A549 (cell line): ENCODE measurements around the gene FCRL4. TPM values are rescaled to one million over a fixed set of nuclear protein-coding genes. Genes with fewer than 3 reads are reported as not detected.

Experiments
- ATAC-seq, 2 experiments: fragments of 200-7000 bp in 1 of 2; fragments of >200 bp in 1 of 2; cut with Nextera tagmentation in 1 of 2; cut with Tn5 transposase in 1 of 2; 3 replicates each; pipeline versions ENCODE4 v1.8.0 to v1.9.1; 2018 to 2020; ENCODE audit warnings: mild to moderate bottlenecking in 1 of 2, moderate library complexity in 1 of 2
- CTCF ChIA-PET: fragments of 300-600 bp; sonication (Branson Sonifier 250); formaldehyde crosslinking; extraction: SDS; loops from one replicate; lab custom pipeline; 2021; ENCODE audit warnings: antibody characterized with exemption, inconsistent platforms; lab: Yijun Ruan, JAX
- POLR2A ChIA-PET: fragments of 350-600 bp; formaldehyde crosslinking; extraction: SDS; loops from one replicate; lab custom pipeline; 2021; ENCODE audit warnings: antibody characterized with exemption, inconsistent platforms; lab: Yijun Ruan, JAX
- DNase-seq, 2 experiments: peaks; one replicate each; pipeline versions ENCODE4 v3.0.0 to v3.0.0-alpha.2; 2011 to 2016; ENCODE audit warnings: low read depth in 1 of 2, low spot score in 1 of 2
- FAIRE-seq: peaks from 2 replicates; lab custom pipeline; 2011; peaks lifted over from hg19 to GRCh38; lab: Jason Lieb, UNC
- H3K27ac ChIP-seq, 2 experiments: fragments of >200 bp; sonication (Bioruptor Twin); formaldehyde crosslinking; 3 replicates each; pipeline ENCODE4 v1.5.1; 2016 to 2017
- H3K4me1 ChIP-seq: fragments of >200 bp; sonication (Bioruptor Twin); formaldehyde crosslinking; 3 replicates; pipeline ENCODE4 v1.6.1; 2016
- H3K4me2 ChIP-seq: fragments of >200 bp; sonication (Bioruptor Twin); formaldehyde crosslinking; 3 replicates; pipeline ENCODE4 v1.6.1; 2016
- H3K4me3 ChIP-seq: fragments of >200 bp; sonication (Bioruptor Twin); formaldehyde crosslinking; 3 replicates; pipeline ENCODE4 v1.5.1; 2016
- H3K9me3 ChIP-seq: fragments of >200 bp; sonication (Bioruptor Twin); formaldehyde crosslinking; 3 replicates; pipeline ENCODE4 v1.6.1; 2016
- BCL3 ChIP-seq: fragments of >200 bp; sonication (Bioruptor Twin); formaldehyde crosslinking; IDR thresholded peaks from 3 replicates; pipeline ENCODE4 v1.6.1; 2016
- CEBPB ChIP-seq, 2 experiments: fragments of >200 bp in 1 of 2; sonication (Bioruptor Twin) in 1 of 2; formaldehyde crosslinking in 1 of 2; IDR thresholded peaks; 2 replicates each; pipeline ENCODE4 v1.6.1; 2012 to 2016
- CHD4 ChIP-seq: fragments of 200-600 bp; sonication (generic); IDR thresholded peaks from 2 replicates; pipeline ENCODE4 v1.6.1; 2016; ENCODE audit warnings: antibody characterized with exemption, mild to moderate bottlenecking, borderline replicate concordance
- E2F6 ChIP-seq: IDR thresholded peaks from 2 replicates; pipeline ENCODE4 v1.6.1; 2012; ENCODE audit warnings: low read depth, borderline replicate concordance
- EHF ChIP-seq: fragments of 250-450 bp; sonication (Bioruptor Pico); IDR thresholded peaks from 2 replicates; pipeline ENCODE4 v1.5.0; 2020; ENCODE audit warnings: mild to moderate bottlenecking
- ELK1 ChIP-seq: fragments of 150-350 bp; IDR thresholded peaks from 2 replicates; pipeline ENCODE4 v1.6.1; 2014; ENCODE audit warnings: low read depth, mild to moderate bottlenecking, low read length
- ESRRA ChIP-seq: fragments of 150-350 bp; IDR thresholded peaks from 2 replicates; pipeline ENCODE4 v1.6.1; 2014; ENCODE audit warnings: mild to moderate bottlenecking, low read length, borderline replicate concordance
- FOSL2 ChIP-seq, 2 experiments: fragments of 450-650 bp in 1 of 2; fragments of >200 bp in 1 of 2; sonication (Bioruptor Twin) in 1 of 2; formaldehyde crosslinking; IDR thresholded peaks; 2 replicates each; pipeline versions ENCODE4 v1.5.0 to v1.6.1; 2016 to 2020; ENCODE audit warnings: mild to moderate bottlenecking in 1 of 2, moderate library complexity in 1 of 2
- GATA3 ChIP-seq: IDR thresholded peaks from 2 replicates; pipeline ENCODE4 v1.6.1; 2012; ENCODE audit warnings: borderline replicate concordance
- HOXB13 ChIP-seq: fragments of 250-450 bp; sonication (Bioruptor Pico); IDR thresholded peaks from 2 replicates; pipeline ENCODE4 v1.5.0; 2020; ENCODE audit warnings: low read depth, mild to moderate bottlenecking, moderate library complexity
- JUN ChIP-seq, 2 experiments: fragments of >200 bp; sonication (Bioruptor Twin); formaldehyde crosslinking; IDR thresholded peaks; 2 replicates in 1 of 2; 3 replicates in 1 of 2; pipeline ENCODE4 v1.6.1; 2016 to 2017
- MAZ ChIP-seq: fragments of 150-350 bp; IDR thresholded peaks from 2 replicates; pipeline ENCODE4 v1.6.1; 2014; ENCODE audit warnings: antibody characterized with exemption, low read depth, low read length, borderline replicate concordance
- POLR2AphosphoS2 ChIP-seq: conservative IDR thresholded peaks from 2 replicates; pipeline ENCODE4 v1.6.1; 2012; ENCODE audit warnings: low read length, improper control_type of control experiment, inconsistent platforms
- RCOR1 ChIP-seq: fragments of 150-350 bp; IDR thresholded peaks from 2 replicates; pipeline ENCODE4 v1.6.1; 2014; ENCODE audit warnings: antibody characterized with exemption, low read length, low read depth
- SMC3 ChIP-seq: fragments of >200 bp; sonication (Bioruptor Twin); formaldehyde crosslinking; IDR thresholded peaks from 3 replicates; pipeline ENCODE4 v1.6.1; 2018; ENCODE audit warnings: inconsistent platforms
- SREBF2 ChIP-seq: fragments of 450-650 bp; IDR thresholded peaks from 2 replicates; pipeline ENCODE4 v1.6.1; 2014; ENCODE audit warnings: mild to moderate bottlenecking, moderate library complexity
- ZC3H11A ChIP-seq: fragments of 450-650 bp; IDR thresholded peaks from 2 replicates; pipeline ENCODE4 v1.6.1; 2014; ENCODE audit warnings: antibody characterized with exemption, mild to moderate bottlenecking
- ZNF302 ChIP-seq: fragments of 250-450 bp; sonication (Bioruptor Pico); IDR thresholded peaks from 2 replicates; pipeline ENCODE4 v1.9.0; 2021; ENCODE audit warnings: inconsistent platforms, mild to moderate bottlenecking, moderate library complexity
- WGBS: methylation state at CpG from one replicate; pipeline ENCODE4 v1.1.6; 2017; ENCODE audit errors: missing lambda C conversion rate; 5-methylcytosine and 5-hydroxymethylcytosine counted together
- polyA minus RNA-seq: library from RNA; depleted of rRNA, polyadenylated mRNA; stranded (reverse); fragments of >200 nt; gene quantifications from 2 replicates; pipeline ENCODE4 v1.2.3, GENCODE V29; 2011; rRNA and poly(A)+ RNA removed
- polyA plus RNA-seq, 4 experiments: library from polyadenylated mRNA; depleted of rRNA in 3 of 4; stranded (reverse); fragments of >200 nt; fragmentation: RNase III in 1 of 4; extraction: RNeasy Plus Mini Kit Qiagen cat#74134 plus additional on column Dnase treatment in 1 of 4; gene quantifications; 2 replicates in 3 of 4; 3 replicates in 1 of 4; pipeline ENCODE4 v1.2.3, GENCODE V29; 2011 to 2017
- TF ChIP-seq, protein P1 (sequence below): IDR thresholded peaks from 2 replicates; pipeline ENCODE4 v1.6.1; 2012
- TF ChIP-seq, protein P2 (sequence below): fragments of 250-450 bp; sonication (Bioruptor Pico); IDR thresholded peaks from 2 replicates; pipeline ENCODE4 v1.5.0; 2021; ENCODE audit warnings: mild to moderate bottlenecking, moderate library complexity, borderline replicate concordance
- TF ChIP-seq, protein P3 (sequence below): fragments of 250-450 bp; sonication (Bioruptor Pico); IDR thresholded peaks from 2 replicates; pipeline ENCODE4 v1.5.0; 2020; ENCODE audit warnings: low read depth, mild to moderate bottlenecking, moderate library complexity

The FCRL4 gene
- not detected in 2 replicates for polyA plus RNA-seq (2011; rRNA removed)
- not detected in 2 replicates for polyA plus RNA-seq (2012; cell fraction: cytosol; rRNA removed)
- not detected in 2 replicates for polyA plus RNA-seq (2012; cell fraction: nucleus; rRNA removed)
- not detected in 3 replicates for polyA plus RNA-seq (2017; fragmentation: RNase III; extraction: RNeasy Plus Mini Kit Qiagen cat#74134 plus additional on column Dnase treatment)
- polyA minus RNA-seq, result not detected in 2 replicates

- H3K27ac ChIP-seq, result no peak within 1 kb of the TSS
- CTCF ChIA-PET, result no interaction called here
- POLR2A ChIA-PET, result no interaction called here
- DNase-seq (no peak), FAIRE-seq (no peak), ATAC-seq (no peak)
- no peaks in the 10 kb centered on the region for H3K9me3 ChIP-seq
- H3K4me1 ChIP-seq, result no peaks in the 10 kb centered on the region
- no peak within 1 kb of the TSS for H3K4me2 ChIP-seq
- H3K4me3 ChIP-seq, result no peak within 1 kb of the TSS
- TF ChIP-seq ELK1 (no peak), SREBF2 (no peak), ZC3H11A (no peak), GATA3 (no peak), BCL3 (no peak), E2F6 (no peak), EHF (CRISPR knock-in tag) (no peak)
- TF ChIP-seq, protein P1, sequence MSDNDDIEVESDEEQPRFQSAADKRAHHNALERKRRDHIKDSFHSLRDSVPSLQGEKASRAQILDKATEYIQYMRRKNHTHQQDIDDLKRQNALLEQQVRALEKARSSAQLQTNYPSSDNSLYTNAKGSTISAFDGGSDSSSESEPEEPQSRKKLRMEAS, result no peak
- 3% methylated on average over 2 of the region's 2 CpGs for WGBS
Measured at GRCh38 chr1:157597959-157598667, at the start of gene FCRL4. Gene FCRL4, minus strand, starts transcription at chr1:157598085. Its CDS starts 141 bp downstream, at chr1:157597944.

- ChIA-PET POLR2A (no interaction called here), CTCF (no interaction called here)
- no peak overlapping the region for H3K4me2 ChIP-seq
- H3K9me3 ChIP-seq, result no peaks in the 10 kb centered on the region
- no peak overlapping the region for H3K27ac ChIP-seq
- TF ChIP-seq ELK1 (no peak), CEBPB (IDR thresholded peaks at IDR 0.05) (no peak)
- ATAC-seq, result no peak
- H3K4me3 ChIP-seq, result no peak overlapping the region
- FAIRE-seq, result no peak
- no peaks in the 10 kb centered on the region for H3K4me1 ChIP-seq
- DNase-seq, result no peak
Measured at GRCh38 chr1:157646144-157646543, 48.3 kb upstream of the FCRL4 start.

GRCh38 chr1:157641177-157641576 is 43.3 kb upstream of the FCRL4 start:
- Histone ChIP-seq H3K4me3 (no peak overlapping the region), H3K4me2 (no peak overlapping the region), H3K9me3 (no peaks in the 10 kb centered on the region), H3K27ac (no peak overlapping the region), H3K4me1 (no peaks in the 10 kb centered on the region)
- FAIRE-seq (no peak), DNase-seq (no peak), ATAC-seq (no peak)
- ChIA-PET CTCF (interaction anchor here (0.9 kb wide), 1 partner anchor 61 kb away, joined by 3 read pairs; no protein-coding TSS in a partner anchor), POLR2A (no interaction called here)
- whole genome bisulfite sequencing, result 0% methylated on average over 2 of the region's 2 CpGs
- TF ChIP-seq FOSL2 (IDR thresholded peaks at IDR 0.05) (no peak), FOSL2 (CRISPR knock-in tag; IDR thresholded peaks at IDR 0.05) (no peak), ESRRA (no peak), JUN (IDR thresholded peaks at IDR 0.05) (no peak), CHD4 (no peak), POLR2AphosphoS2 (no peak), MAZ (no peak), RCOR1 (no peak), SMC3 (no peak), ZNF302 (no peak), HOXB13 (CRISPR knock-in tag) (no peak), CEBPB (IDR thresholded peaks at IDR 0.05) (no peak)
- TF ChIP-seq, protein P2, sequence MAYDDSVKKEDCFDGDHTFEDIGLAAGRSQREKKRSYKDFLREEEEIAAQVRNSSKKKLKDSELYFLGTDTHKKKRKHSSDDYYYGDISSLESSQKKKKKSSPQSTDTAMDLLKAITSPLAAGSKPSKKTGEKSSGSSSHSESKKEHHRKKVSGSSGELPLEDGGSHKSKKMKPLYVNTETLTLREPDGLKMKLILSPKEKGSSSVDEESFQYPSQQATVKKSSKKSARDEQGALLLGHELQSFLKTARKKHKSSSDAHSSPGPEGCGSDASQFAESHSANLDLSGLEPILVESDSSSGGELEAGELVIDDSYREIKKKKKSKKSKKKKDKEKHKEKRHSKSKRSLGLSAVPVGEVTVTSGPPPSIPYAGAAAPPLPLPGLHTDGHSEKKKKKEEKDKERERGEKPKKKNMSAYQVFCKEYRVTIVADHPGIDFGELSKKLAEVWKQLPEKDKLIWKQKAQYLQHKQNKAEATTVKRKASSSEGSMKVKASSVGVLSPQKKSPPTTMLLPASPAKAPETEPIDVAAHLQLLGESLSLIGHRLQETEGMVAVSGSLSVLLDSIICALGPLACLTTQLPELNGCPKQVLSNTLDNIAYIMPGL (CRISPR knock-in tag), result no peak
- TF ChIP-seq, protein P3, sequence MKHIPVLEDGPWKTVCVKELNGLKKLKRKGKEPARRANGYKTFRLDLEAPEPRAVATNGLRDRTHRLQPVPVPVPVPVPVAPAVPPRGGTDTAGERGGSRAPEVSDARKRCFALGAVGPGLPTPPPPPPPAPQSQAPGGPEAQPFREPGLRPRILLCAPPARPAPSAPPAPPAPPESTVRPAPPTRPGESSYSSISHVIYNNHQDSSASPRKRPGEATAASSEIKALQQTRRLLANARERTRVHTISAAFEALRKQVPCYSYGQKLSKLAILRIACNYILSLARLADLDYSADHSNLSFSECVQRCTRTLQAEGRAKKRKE (CRISPR knock-in tag), result no peak
